Coronary artery (tissue), 2 donors: Measurements from ENCODE around the gene ASIP.
"Not testable (repeated sequence)": the region's sequence is repeated elsewhere in the genome, so short reads cannot be mapped to it uniquely, and the experiment has no call there.

ENCODE experiments used
- DNase-seq: peaks from one replicate; pipeline ENCODE4 v3.0.0-alpha.2; 2017; ENCODE audit warnings: low spot score
- H3K27ac ChIP-seq, 2 donors: fragments of 200-600 bp; sonication (generic); one replicate each; pipeline ENCODE4 v1.5.1; 2016 to 2019
- H3K4me3 ChIP-seq: fragments of 200-600 bp; sonication (generic); 2 replicates; pipeline ENCODE4 v1.5.1; 2016; ENCODE audit warnings: mild to moderate bottlenecking, moderate library complexity
- TF ChIP-seq, protein P1 (sequence below): fragments of 200-600 bp; sonication (generic); IDR thresholded peaks from one replicate; pipeline ENCODE4 v1.5.1; 2019; ENCODE audit warnings: antibody characterized with exemption

Gene ASIP

DNA sequence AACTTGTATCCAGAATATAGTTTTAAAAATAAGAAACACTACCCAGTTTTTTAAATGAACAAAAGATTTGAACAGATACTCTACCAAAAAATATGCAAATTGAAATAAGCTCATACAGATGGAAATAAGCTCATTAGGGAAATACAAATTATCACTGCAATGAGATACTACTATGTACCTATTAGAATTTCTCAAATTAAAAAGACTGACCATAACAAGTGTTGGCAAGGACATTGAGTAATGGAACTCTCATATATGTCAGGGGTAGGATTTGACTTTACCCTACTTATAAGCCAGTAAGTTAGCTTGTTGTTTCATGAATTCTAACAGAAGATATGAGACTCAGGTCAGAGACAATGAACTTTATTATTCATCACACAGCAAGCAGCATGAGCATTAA, 9.6 kb upstream of the ASIP start:
- DNase-seq = no peak
- TF ChIP-seq, protein P1, sequence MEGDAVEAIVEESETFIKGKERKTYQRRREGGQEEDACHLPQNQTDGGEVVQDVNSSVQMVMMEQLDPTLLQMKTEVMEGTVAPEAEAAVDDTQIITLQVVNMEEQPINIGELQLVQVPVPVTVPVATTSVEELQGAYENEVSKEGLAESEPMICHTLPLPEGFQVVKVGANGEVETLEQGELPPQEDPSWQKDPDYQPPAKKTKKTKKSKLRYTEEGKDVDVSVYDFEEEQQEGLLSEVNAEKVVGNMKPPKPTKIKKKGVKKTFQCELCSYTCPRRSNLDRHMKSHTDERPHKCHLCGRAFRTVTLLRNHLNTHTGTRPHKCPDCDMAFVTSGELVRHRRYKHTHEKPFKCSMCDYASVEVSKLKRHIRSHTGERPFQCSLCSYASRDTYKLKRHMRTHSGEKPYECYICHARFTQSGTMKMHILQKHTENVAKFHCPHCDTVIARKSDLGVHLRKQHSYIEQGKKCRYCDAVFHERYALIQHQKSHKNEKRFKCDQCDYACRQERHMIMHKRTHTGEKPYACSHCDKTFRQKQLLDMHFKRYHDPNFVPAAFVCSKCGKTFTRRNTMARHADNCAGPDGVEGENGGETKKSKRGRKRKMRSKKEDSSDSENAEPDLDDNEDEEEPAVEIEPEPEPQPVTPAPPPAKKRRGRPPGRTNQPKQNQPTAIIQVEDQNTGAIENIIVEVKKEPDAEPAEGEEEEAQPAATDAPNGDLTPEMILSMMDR = no peak
- Histone ChIP-seq H3K27ac (no peak overlapping the region), H3K4me3 (no peak overlapping the region)

DNA sequence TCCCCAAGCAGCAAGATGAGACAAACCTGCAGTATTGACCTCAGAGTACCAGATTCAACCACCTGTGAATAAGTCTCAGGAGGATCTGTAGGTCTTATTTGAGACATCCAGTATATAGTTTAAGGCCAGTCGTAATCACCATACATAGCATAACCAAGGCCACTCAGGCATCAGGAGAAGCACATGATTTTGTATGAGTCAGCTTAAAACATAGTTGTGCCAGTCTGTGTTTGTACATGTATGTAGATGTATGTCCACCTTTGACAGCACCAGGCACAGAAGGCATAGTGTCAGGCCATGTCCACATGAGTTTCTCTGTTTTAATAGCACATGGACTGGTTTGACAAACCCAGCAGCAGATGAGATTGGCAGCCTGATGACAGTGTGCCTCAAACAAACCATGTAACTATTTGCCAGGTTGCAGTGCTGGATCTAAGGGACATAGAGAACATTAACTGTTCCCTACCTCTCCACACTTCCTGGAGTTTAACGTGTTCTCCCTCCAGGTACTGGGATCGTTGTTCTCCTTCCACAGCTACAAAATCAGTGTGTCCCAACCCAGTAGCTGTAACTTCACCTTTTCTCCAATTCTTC, 8.6 kb upstream of the ASIP start:
- DNase-seq = no peak
- H3K27ac ChIP-seq = no peak overlapping the region
- no peak overlapping the region for H3K4me3 ChIP-seq
- TF ChIP-seq, protein P1 = no peak

DNA sequence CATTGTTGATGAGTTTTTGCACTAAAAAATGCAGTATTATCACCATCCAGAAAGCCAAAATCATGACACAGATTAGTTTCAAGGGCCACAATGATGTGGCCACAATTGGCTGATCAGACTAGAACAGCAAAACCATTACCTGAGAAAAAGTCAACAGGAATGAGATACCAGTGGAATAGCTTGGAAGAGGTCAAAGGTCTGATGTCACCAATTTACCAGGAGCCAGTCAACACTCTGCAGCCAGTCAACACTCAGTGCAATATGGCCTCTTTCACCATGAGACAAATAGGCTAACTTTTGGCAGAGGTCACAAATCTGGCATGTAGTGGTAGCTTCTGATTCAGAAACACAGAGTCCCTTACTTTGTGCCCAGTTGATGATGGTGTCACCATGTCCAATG, 7.5 kb upstream of the ASIP start:
- no peak for DNase-seq
- TF ChIP-seq, protein P1 = no peak
- Histone ChIP-seq H3K27ac (no peak overlapping the region), H3K4me3 (no peak overlapping the region)

DNA sequence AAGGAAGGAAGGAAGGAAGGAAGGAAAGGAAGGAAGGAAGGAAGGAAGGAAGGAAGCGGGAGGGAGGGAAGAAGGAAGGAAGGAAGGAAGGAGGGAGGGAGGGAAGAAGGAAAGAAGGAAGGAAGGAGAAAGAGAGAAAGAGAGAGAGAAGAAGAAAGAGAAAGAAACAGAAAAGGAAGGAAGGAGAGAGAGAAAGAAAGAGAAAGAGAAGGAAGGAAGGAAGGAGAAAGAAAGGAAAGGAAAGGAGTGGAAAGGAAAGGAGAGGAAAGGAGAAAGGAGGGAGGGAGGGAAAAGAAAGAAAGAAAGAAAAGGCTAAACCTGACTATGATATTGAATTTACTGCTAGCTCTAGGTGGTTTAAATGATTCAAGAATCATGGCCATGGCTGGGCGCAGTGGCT, 5.3 kb upstream of the ASIP start:
- Histone ChIP-seq H3K27ac (no peak overlapping the region), H3K4me3 (no peak overlapping the region)
- no peak for DNase-seq
- TF ChIP-seq, protein P1 = no peak

DNA sequence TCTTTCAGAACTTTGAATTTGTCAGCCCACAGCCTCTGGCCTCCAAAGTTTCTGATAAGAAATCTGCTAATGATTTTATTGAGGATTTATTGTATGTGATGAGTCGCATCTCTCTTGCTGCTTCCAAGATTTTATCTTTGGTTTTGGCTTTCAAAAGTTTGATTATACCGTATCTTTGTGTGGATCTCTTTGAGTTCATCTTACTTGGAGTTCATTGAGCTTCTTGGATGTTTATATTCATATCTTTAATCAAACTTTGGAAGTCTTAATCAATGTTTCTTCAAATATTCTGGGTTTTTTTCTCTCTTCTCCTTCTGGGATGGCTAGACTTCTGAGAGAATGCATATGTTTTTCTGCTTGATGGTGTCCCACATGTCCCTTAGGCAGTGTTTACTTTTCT, 3.3 kb upstream of the ASIP start:
- Histone ChIP-seq H3K27ac (no peak overlapping the region), H3K4me3 (no peak overlapping the region)
- DNase-seq = no peak
- TF ChIP-seq, protein P1 = no peak

DNA sequence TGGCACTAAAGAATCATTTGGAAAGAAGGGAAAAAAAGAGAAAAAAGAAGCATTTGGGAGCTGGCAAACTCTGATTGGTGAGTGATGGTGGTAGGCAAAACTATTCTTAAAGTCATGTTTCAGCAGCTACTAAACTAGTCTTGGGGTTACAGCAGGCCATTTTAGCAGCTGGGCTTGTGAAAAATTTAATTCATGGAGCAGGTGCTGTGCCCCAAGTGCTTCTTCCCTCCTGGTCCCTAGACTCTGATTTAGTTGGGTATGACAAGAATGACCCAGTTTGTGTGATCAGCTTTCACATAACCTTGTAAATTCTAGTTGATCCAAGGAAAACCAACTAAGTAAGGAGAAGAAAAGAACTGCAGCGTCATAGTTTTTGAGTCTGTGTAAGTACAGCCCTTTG, 1.1 kb upstream of the ASIP start:
- TF ChIP-seq, protein P1 = no peak
- no peak overlapping the region for H3K27ac ChIP-seq
- no peak overlapping the region for H3K4me3 ChIP-seq
- DNase-seq = no peak

DNA sequence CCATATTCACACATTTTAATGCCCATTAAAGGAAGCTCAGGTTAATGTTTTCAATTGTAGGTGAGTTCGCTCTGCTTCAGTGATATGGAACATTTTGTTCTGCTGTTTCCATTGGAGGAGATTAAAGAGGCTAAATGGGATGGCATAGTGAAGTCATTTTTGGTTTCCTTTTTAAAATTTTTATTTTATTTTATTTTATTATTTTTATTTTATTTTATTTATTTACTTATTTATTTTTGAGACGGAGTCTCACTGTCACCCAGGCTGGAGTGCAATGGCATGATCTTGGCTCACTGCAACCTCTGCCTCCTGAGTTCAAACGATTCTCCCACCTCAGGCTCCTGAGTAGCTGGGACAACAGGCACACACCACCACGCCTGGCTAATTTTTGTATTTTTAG, 792 bp downstream of the ASIP start:
- DNase-seq, H3K27ac ChIP-seq: not testable (repeated sequence)

DNA sequence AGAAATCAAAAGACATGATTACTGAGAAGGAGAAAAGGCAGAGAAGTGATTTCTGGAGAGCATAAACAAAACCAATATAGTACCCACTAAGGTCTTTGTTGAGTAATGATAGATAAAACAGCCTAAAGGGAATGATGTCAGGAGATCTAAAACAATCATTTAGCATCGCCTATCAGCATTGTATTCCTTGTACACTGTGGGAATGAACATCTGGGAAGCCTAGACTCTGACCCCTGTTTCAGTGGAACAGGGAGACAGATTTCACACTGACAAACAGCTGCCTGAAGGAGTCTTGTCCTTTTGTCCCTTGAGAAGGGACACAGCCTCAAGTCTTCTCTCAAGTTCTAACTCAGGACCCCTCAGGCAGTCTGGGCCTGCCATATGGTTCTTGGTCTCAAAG, 1.7 kb downstream of the ASIP start:
- TF ChIP-seq, protein P1 = no peak
- DNase-seq = no peak
- H3K4me3 ChIP-seq = no peak overlapping the region
- no peak overlapping the region for H3K27ac ChIP-seq

More for the DNA sequence above, 792 bp downstream of the ASIP start:
- H3K4me3 ChIP-seq = not testable (repeated sequence)
